CD14-positive monocyte (primary cell): ENCODE measurements around the gene RXYLT1. TPM values are rescaled to one million over a fixed set of nuclear protein-coding genes. Genes with fewer than 3 reads are reported as not detected.

ENCODE experiments used
- DNase-seq, 3 donors: peaks; one replicate each; pipeline ENCODE4 v3.0.0-alpha.2; 2011 to 2022
- H2AFZ ChIP-seq: 2 replicates; pipeline ENCODE4 v1.6.0; 2012; ENCODE audit warnings: mild to moderate bottlenecking, low read depth, low read length, inconsistent platforms; ENCODE audit not compliant: insufficient read depth, poor library complexity, severe bottlenecking
- H3K27ac ChIP-seq, 2 donors: 1 replicate in 1 of 2; 2 replicates in 1 of 2; pipeline ENCODE4 v1.5.1; 2012 to 2013; ENCODE audit warnings: low read length in 2 of 2, control low read depth in 1 of 2, inconsistent platforms in 1 of 2, low read depth in 1 of 2, mild to moderate bottlenecking in 1 of 2
- H3K27me3 ChIP-seq, 2 donors: one replicate each; pipeline versions ENCODE4 v1.6.0 to v1.6.1; 2011 to 2013; ENCODE audit warnings: low read length in 2 of 2; ENCODE audit not compliant: control insufficient read depth in 2 of 2, insufficient read depth in 2 of 2
- H3K36me3 ChIP-seq, 2 donors: replicated peaks in 1 of 2; 1 replicate in 1 of 2; 2 replicates in 1 of 2; pipeline versions ENCODE4 v1.5.1 to v1.6.1; 2012 to 2013; ENCODE audit warnings: low read length in 2 of 2, control low read depth in 1 of 2, inconsistent platforms in 1 of 2, mild to moderate bottlenecking in 1 of 2; ENCODE audit not compliant: insufficient read depth in 2 of 2, control insufficient read depth in 1 of 2
- H3K4me1 ChIP-seq, 2 donors: 1 replicate in 1 of 2; 2 replicates in 1 of 2; pipeline versions ENCODE4 v1.5.1 to v1.6.1; 2012 to 2013; ENCODE audit warnings: low read length in 2 of 2, control low read depth in 1 of 2, inconsistent platforms in 1 of 2, mild to moderate bottlenecking in 1 of 2, moderate library complexity in 1 of 2; ENCODE audit not compliant: insufficient read depth in 2 of 2, control insufficient read depth in 1 of 2
- H3K4me2 ChIP-seq: replicated peaks from 2 replicates; pipeline ENCODE3; 2012; ENCODE audit warnings: low read length, moderate library complexity, mild to moderate bottlenecking; ENCODE audit not compliant: poor library complexity, severe bottlenecking; ENCODE audit errors: extremely low read depth
- H3K4me3 ChIP-seq, 3 experiments: fragments of 200-600 bp in 1 of 3; sonication (generic) in 1 of 3; replicated peaks in 1 of 3; 1 replicate in 2 of 3; 2 replicates in 1 of 3; pipeline ENCODE4 v1.5.1; 2011 to 2013; ENCODE audit warnings: low read length in 3 of 3, mild to moderate bottlenecking in 3 of 3, control low read depth in 2 of 3, low read depth in 2 of 3, inconsistent platforms in 1 of 3, moderate library complexity in 1 of 3
- H3K79me2 ChIP-seq: 2 replicates; pipeline ENCODE4 v1.6.0; 2012; ENCODE audit warnings: mild to moderate bottlenecking, control low read depth, inconsistent platforms, low read length, moderate library complexity; ENCODE audit not compliant: insufficient read depth
- H3K9ac ChIP-seq: 2 replicates; pipeline ENCODE4 v1.6.0; 2017; ENCODE audit warnings: low read length, mild to moderate bottlenecking; ENCODE audit not compliant: insufficient read depth, poor library complexity, severe bottlenecking
- H3K9me3 ChIP-seq, 2 donors: replicated peaks in 1 of 2; 1 replicate in 1 of 2; 2 replicates in 1 of 2; pipeline versions ENCODE4 v1.5.1 to v1.6.1; 2012 to 2013; ENCODE audit warnings: low read length in 2 of 2, control low read depth in 1 of 2; ENCODE audit not compliant: control insufficient read depth in 1 of 2, insufficient read depth in 1 of 2
- H4K20me1 ChIP-seq: 2 replicates; pipeline ENCODE4 v1.6.0; 2012; ENCODE audit warnings: mild to moderate bottlenecking, low read length, control low read depth, moderate library complexity; ENCODE audit not compliant: insufficient read depth
- H3K27ac Mint-ChIP-seq, 7 donors: one replicate each; pipeline ENCODE4 v1.8.0; 2020; ENCODE audit warnings: mild to moderate bottlenecking in 7 of 7, mixed read lengths in 7 of 7, moderate library complexity in 6 of 7, inconsistent platforms in 2 of 7
- H3K27me3 Mint-ChIP-seq, 3 donors: one replicate each; pipeline ENCODE4 v1.8.0; 2021 to 2022; ENCODE audit warnings: low read depth in 3 of 3, mild to moderate bottlenecking in 3 of 3, mixed read lengths in 3 of 3, moderate library complexity in 3 of 3, inconsistent platforms in 1 of 3
- H3K36me3 Mint-ChIP-seq, 2 donors: one replicate each; pipeline ENCODE4 v1.8.0; 2020; ENCODE audit warnings: mixed read lengths in 2 of 2, inconsistent platforms in 1 of 2, mild to moderate bottlenecking in 1 of 2
- H3K4me1 Mint-ChIP-seq: one replicate; pipeline ENCODE4 v1.8.0; 2020; ENCODE audit warnings: mild to moderate bottlenecking, mixed read lengths
- H3K4me3 Mint-ChIP-seq, 2 donors: one replicate each; pipeline ENCODE4 v1.8.0; 2020; ENCODE audit warnings: mild to moderate bottlenecking in 2 of 2, mixed read lengths in 2 of 2, moderate library complexity in 1 of 2
- H3K9me3 Mint-ChIP-seq, 7 donors: one replicate each; pipeline ENCODE4 v1.8.0; 2020 to 2022; ENCODE audit warnings: mixed read lengths in 7 of 7, mild to moderate bottlenecking in 6 of 7, moderate library complexity in 6 of 7, inconsistent platforms in 2 of 7
- CTCF ChIP-seq: fragments of 200-600 bp; IDR thresholded peaks from one replicate; pipeline ENCODE4 v1.8.0; 2022; ENCODE audit warnings: antibody characterized with exemption, mild to moderate bottlenecking
- WGBS: methylation state at CpG from one replicate; pipeline ENCODE4 v1.1.5; 2013; ENCODE audit warnings: missing lambda C conversion rate; ENCODE audit not compliant: insufficient coverage; 5-methylcytosine and 5-hydroxymethylcytosine counted together
- intact Hi-C, 2 donors: fragments of 100-400 bp; cut with micrococcal nuclease; formaldehyde crosslinking; loops; one replicate each; pipeline versions ENCODE4 v1.15.0 to v1.15.1; 2023
- polyA plus RNA-seq, 3 donors: library from polyadenylated mRNA; depleted of rRNA in 1 of 3; unstranded in 2 of 3; stranded (reverse) in 1 of 3; fragments of 300-500 nt in 2 of 3; fragments of >200 nt in 1 of 3; fragmentation: Illumina TruSeq in 2 of 3; gene quantifications; 1 replicate in 2 of 3; 2 replicates in 1 of 3; pipeline ENCODE4 v1.2.3, GENCODE V29; 2012 to 2021

The RXYLT1 gene
- polyA plus RNA-seq, 3 donors = 4.3 to 6.5 (median 6.5) TPM

GRCh38 chr12:63849641-63850040, 69.9 kb downstream of the RXYLT1 start:
- intact Hi-C loops = loop anchor here in 1 of 2 donors (10.0 kb wide), 3 partner anchors 65 to 555 kb away; partner anchors contain the start of gene XPOT

GRCh38 chr12:63853978-63854377, 74.3 kb downstream of the RXYLT1 start:
- no peaks in the 10 kb centered on the region for H3K4me1 ChIP-seq
- no peak overlapping the region for H3K9ac ChIP-seq
- Mint-ChIP-seq H3K27me3 (peaks cover 0 to 2% (median 0%) of the 10 kb centered on the region in 3 donors), H3K4me3 (no peak overlapping the region), H3K36me3 (no peaks in the 10 kb centered on the region), H3K27ac (no peak overlapping the region), H3K9me3 (no peaks in the 10 kb centered on the region), H3K4me1 (no peaks in the 10 kb centered on the region)
- H3K9me3 ChIP-seq = no peaks in the 10 kb centered on the region
- intact Hi-C loops = no loop called here
- H3K36me3 ChIP-seq = no peaks in the 10 kb centered on the region
- no peak overlapping the region for H3K4me3 ChIP-seq
- no peak overlapping the region for H3K4me2 ChIP-seq
- H3K27me3 ChIP-seq = no peaks in the 10 kb centered on the region
- H4K20me1 ChIP-seq = no peaks in the 10 kb centered on the region
- TF ChIP-seq CTCF = no peak
- H3K27ac ChIP-seq = no peak overlapping the region
- DNase-seq = no peak
- H2AFZ ChIP-seq = no peak overlapping the region
- no peaks in the 10 kb centered on the region for H3K79me2 ChIP-seq

More at GRCh38 chr12:63849641-63850040, 69.9 kb downstream of the RXYLT1 start:
- no peaks in the 10 kb centered on the region for H3K79me2 ChIP-seq
- Mint-ChIP-seq H3K36me3 (no peaks in the 10 kb centered on the region), H3K9me3 (peaks cover 0 to 2% (median 0%) of the 10 kb centered on the region in 7 donors), H3K4me1 (peaks cover 10% of the 10 kb centered on the region), H3K27ac (no peak overlapping the region), H3K4me3 (no peak overlapping the region), H3K27me3 (peaks cover 13 to 17% (median 15%) of the 10 kb centered on the region in 3 donors)
- no peaks in the 10 kb centered on the region for H4K20me1 ChIP-seq
- no CpG with 5 or more reads among the region's 4 CpGs for WGBS
- H3K27me3 ChIP-seq = peaks cover 6 to 8% of the 10 kb centered on the region in 2 donors
- no peaks in the 10 kb centered on the region for H3K9me3 ChIP-seq
- H3K36me3 ChIP-seq = no peaks in the 10 kb centered on the region
- H3K4me2 ChIP-seq = no peak overlapping the region
- H3K27ac ChIP-seq = no peak overlapping the region
- no peak for DNase-seq
- no peak overlapping the region for H2AFZ ChIP-seq
- H3K4me3 ChIP-seq = no peak overlapping the region
- H3K9ac ChIP-seq = no peak overlapping the region
- TF ChIP-seq CTCF = no peak
- peaks cover 5 to 7% of the 10 kb centered on the region in 2 donors for H3K4me1 ChIP-seq
